Measurements from ENCODE around the gene SGSH.

Gene SGSH

DNA sequence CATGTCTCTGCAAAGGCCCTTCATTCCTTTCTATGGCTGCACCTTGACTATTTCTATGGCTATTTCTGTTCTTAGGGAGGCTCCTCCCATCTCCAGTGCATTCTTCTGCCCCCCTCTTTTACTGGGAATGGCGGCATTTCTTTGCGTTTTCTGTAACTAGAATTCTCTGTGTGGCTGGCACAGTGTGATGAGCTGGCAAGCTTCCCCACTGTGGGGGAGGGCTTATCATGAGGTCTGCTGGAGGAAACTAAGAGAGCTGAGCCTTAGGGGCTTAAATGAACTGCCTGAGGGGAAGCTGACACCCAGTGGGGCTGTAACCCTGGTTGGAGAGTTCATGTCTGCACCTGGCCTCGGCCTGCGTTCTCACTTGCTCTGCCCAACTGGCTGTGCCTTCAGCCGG, 51.8 kb downstream of the SGSH start:
- intact Hi-C loops (cut with micrococcal nuclease) = no loop called here
- H3K4me1 Mint-ChIP-seq (ENCODE audit: low read depth) = peaks cover 6% of the 10 kb centered on the region
- H3K4me3 Mint-ChIP-seq = no peak overlapping the region
- H3K27ac Mint-ChIP-seq = no peak overlapping the region
- no peaks in the 10 kb centered on the region for H3K9me3 Mint-ChIP-seq
- peaks cover 21% of the 10 kb centered on the region for H3K27me3 Mint-ChIP-seq
- H3K36me3 Mint-ChIP-seq (ENCODE audit: low read depth) = no peaks in the 10 kb centered on the region

- Mint-ChIP-seq H3K4me1 (ENCODE audit: low read depth) (peaks cover 6% of the 10 kb centered on the region), H3K4me3 (no peak overlapping the region)
These were observed 53.7 kb downstream of the SGSH start for GRCh38 chr17:80166446-80166845.

GRCh38 chr17:80164185-80164584, 55.9 kb downstream of the SGSH start:
- Mint-ChIP-seq H3K4me3 (no peak overlapping the region), H3K27me3 (peaks cover 17% of the 10 kb centered on the region), H3K4me1 (ENCODE audit: low read depth) (no peaks in the 10 kb centered on the region)

More at GRCh38 chr17:80166446-80166845, 53.7 kb downstream of the SGSH start:
- H3K36me3 Mint-ChIP-seq (ENCODE audit: low read depth) = no peaks in the 10 kb centered on the region
- peaks cover 15% of the 10 kb centered on the region for H3K27me3 Mint-ChIP-seq
- H3K27ac Mint-ChIP-seq = no peak overlapping the region
- no peaks in the 10 kb centered on the region for H3K9me3 Mint-ChIP-seq
- intact Hi-C loops (cut with micrococcal nuclease) = no loop called here

GRCh38 chr17:80163336-80163735, 56.8 kb downstream of the SGSH start:
- Mint-ChIP-seq H3K9me3 (no peaks in the 10 kb centered on the region), H3K27ac (no peak overlapping the region), H3K27me3 (peaks cover 14% of the 10 kb centered on the region), H3K4me3 (no peak overlapping the region), H3K4me1 (ENCODE audit: low read depth) (no peaks in the 10 kb centered on the region), H3K36me3 (ENCODE audit: low read depth) (no peaks in the 10 kb centered on the region)
- intact Hi-C loops (cut with micrococcal nuclease) = no loop called here

More at GRCh38 chr17:80164185-80164584, 55.9 kb downstream of the SGSH start:
- no peaks in the 10 kb centered on the region for H3K9me3 Mint-ChIP-seq
- H3K27ac Mint-ChIP-seq = no peak overlapping the region
- intact Hi-C loops (cut with micrococcal nuclease) = no loop called here
- no peaks in the 10 kb centered on the region for H3K36me3 Mint-ChIP-seq (ENCODE audit: low read depth)

DNA sequence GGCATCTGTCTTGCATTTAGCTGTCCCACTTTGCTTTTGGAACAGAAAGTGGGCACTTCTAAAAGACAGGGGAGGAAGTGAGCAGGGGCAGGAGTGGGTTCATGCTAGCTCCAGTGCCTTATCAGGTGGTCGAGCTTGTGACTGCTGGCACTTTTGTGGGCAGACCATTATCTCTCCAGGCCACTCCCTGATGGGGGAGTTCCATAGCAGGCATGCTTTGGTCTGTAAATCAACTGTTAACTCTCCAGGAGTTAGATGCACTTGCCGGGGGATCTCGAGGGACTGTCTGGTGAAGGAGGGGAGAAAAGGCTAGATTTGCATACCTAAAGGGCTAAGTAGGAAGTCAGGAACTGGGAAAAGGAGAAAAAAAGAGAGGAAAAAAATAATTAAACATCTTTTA, 59.6 kb downstream of the SGSH start:
- Mint-ChIP-seq H3K4me3 (no peak overlapping the region), H3K27me3 (peaks cover 17% of the 10 kb centered on the region), H3K36me3 (ENCODE audit: low read depth) (no peaks in the 10 kb centered on the region), H3K4me1 (ENCODE audit: low read depth) (no peaks in the 10 kb centered on the region), H3K9me3 (peaks cover 15% of the 10 kb centered on the region), H3K27ac (no peak overlapping the region)
- intact Hi-C loops (cut with micrococcal nuclease) = no loop called here
